HCT116 (cell line): Measurements from ENCODE around the gene CCL11. TPM values are rescaled to one million over a fixed set of nuclear protein-coding genes. Genes with fewer than 3 reads are reported as not detected.

Source experiments
- ATAC-seq: fragments of 200-7000 bp; cut with Tn5 transposase; 2 replicates; pipeline ENCODE4 v1.9.1; 2020; ENCODE audit warnings: mild to moderate bottlenecking, moderate library complexity
- BruUV-seq: library from RNA; stranded (reverse); fragments of 400-500 nt; replicated peaks from 2 replicates; lab custom pipeline; 2021; lab: Mats Ljungman, UMichigan
- CTCF ChIA-PET: fragments of 300-600 bp; sonication (Branson Sonifier 250); formaldehyde crosslinking; loops from one replicate; lab custom pipeline; 2021; ENCODE audit warnings: antibody characterized with exemption; lab: Charles Lee
- POLR2A ChIA-PET: fragments of 300-600, 350-600 bp; sonication (Branson Sonifier 250); formaldehyde crosslinking; loops from one replicate; lab custom pipeline; 2021; ENCODE audit warnings: antibody characterized with exemption; lab: Charles Lee
- RAD21 ChIA-PET, 2 experiments: fragments of 300-600 bp; sonication (Branson Sonifier 250); formaldehyde crosslinking; loops; one replicate each; lab custom pipeline; 2023; ENCODE audit warnings: low total read pairs in 2 of 2; ENCODE audit not compliant: uncharacterized antibody in 2 of 2, unreplicated experiment in 2 of 2, low non-redundant PET in 1 of 2; lab: Charles Lee
- DNase-seq: peaks from one replicate; pipeline ENCODE4 v3.0.0-alpha.2; 2010; ENCODE audit warnings: low read depth, low spot score
- H2AFZ ChIP-seq: fragments of 200-600 bp; shearing (Covaris generic), sonication (generic); 2 replicates; pipeline ENCODE4 v1.6.1; 2017; ENCODE audit warnings: low read depth, mixed run types, mixed read lengths, antibody characterized with exemption, low read length; ENCODE audit not compliant: poor library complexity, severe bottlenecking
- H3K27ac ChIP-seq: 2 replicates; pipeline ENCODE4 v1.5.1; 2012; ENCODE audit warnings: low read depth, low read length
- H3K27me3 ChIP-seq: fragments of 200-600 bp; sonication (generic); 2 replicates; pipeline ENCODE4 v1.6.1; 2016; ENCODE audit warnings: mixed run types, low read length, mixed read lengths; ENCODE audit not compliant: insufficient read depth
- H3K36me3 ChIP-seq, 2 experiments: fragments of 200-500 bp in 1 of 2; fragments of 200-600 bp in 1 of 2; sonication (Bioruptor generic) in 1 of 2; sonication (generic) in 1 of 2; 2 replicates each; pipeline versions ENCODE4 v1.5.1 to v1.6.1; 2014 to 2016; ENCODE audit warnings: low read length in 2 of 2, inconsistent platforms in 1 of 2, mixed read lengths in 1 of 2, mixed run types in 1 of 2; ENCODE audit not compliant: insufficient read depth in 2 of 2, control insufficient read depth in 1 of 2
- H3K4me1 ChIP-seq, 2 experiments: fragments of 200-600 bp in 1 of 2; sonication (generic) in 1 of 2; 2 replicates each; pipeline versions ENCODE4 v1.5.1 to v1.6.1; 2012 to 2017; ENCODE audit warnings: low read length in 2 of 2, inconsistent platforms in 1 of 2, mild to moderate bottlenecking in 1 of 2, mixed read lengths in 1 of 2, mixed run types in 1 of 2, moderate library complexity in 1 of 2; ENCODE audit not compliant: insufficient read depth in 2 of 2, control insufficient read depth in 1 of 2
- H3K4me2 ChIP-seq: fragments of 200-600 bp; sonication (generic); 2 replicates; pipeline ENCODE4 v1.6.1; 2017; ENCODE audit warnings: mixed run types, low read length, mixed read lengths
- H3K4me3 ChIP-seq, 2 experiments: fragments of 200-600 bp in 1 of 2; sonication (generic) in 1 of 2; replicated peaks in 1 of 2; 2 replicates each; pipeline ENCODE4 v1.5.1; 2011 to 2016; ENCODE audit warnings: low read length in 2 of 2, control low read depth in 1 of 2, low read depth in 1 of 2, mild to moderate bottlenecking in 1 of 2, mixed read lengths in 1 of 2, mixed run types in 1 of 2
- H3K79me2 ChIP-seq: fragments of 200-600 bp; sonication (generic); 2 replicates; pipeline ENCODE4 v1.6.1; 2017; ENCODE audit warnings: mild to moderate bottlenecking, mixed run types, low read length, moderate library complexity, mixed read lengths; ENCODE audit not compliant: insufficient read depth
- H3K9ac ChIP-seq: fragments of 200-600 bp; sonication (generic); 2 replicates; pipeline ENCODE4 v1.6.1; 2016; ENCODE audit warnings: low read length, mixed read lengths
- H3K9me2 ChIP-seq: fragments of 200-600 bp; sonication (generic), shearing (Covaris generic); 2 replicates; pipeline ENCODE4 v1.6.1; 2017; ENCODE audit warnings: mixed run types, mild to moderate bottlenecking, moderate library complexity; ENCODE audit not compliant: insufficient read depth
- H3K9me3 ChIP-seq, 2 experiments: fragments of 200-500 bp in 1 of 2; fragments of 200-600 bp in 1 of 2; sonication (Bioruptor generic) in 1 of 2; sonication (generic) in 1 of 2; 2 replicates each; pipeline ENCODE4 v1.6.1; 2014 to 2017; ENCODE audit warnings: low read length in 2 of 2, mixed read lengths in 2 of 2, inconsistent platforms in 1 of 2, low read depth in 1 of 2, mild to moderate bottlenecking in 1 of 2, mixed run types in 1 of 2, moderate library complexity in 1 of 2; ENCODE audit not compliant: control insufficient read depth in 1 of 2, insufficient read depth in 1 of 2
- H4K20me1 ChIP-seq: fragments of 200-600 bp; sonication (generic), shearing (Covaris generic); 2 replicates; pipeline ENCODE4 v1.6.1; 2017; ENCODE audit warnings: mixed run types, mild to moderate bottlenecking, moderate library complexity; ENCODE audit not compliant: insufficient read depth
- ATF3 ChIP-seq: IDR thresholded peaks from 2 replicates; pipeline ENCODE4 v1.6.1; 2012
- CBX3 ChIP-seq: IDR thresholded peaks from 2 replicates; pipeline ENCODE4 v1.6.1; 2012; ENCODE audit warnings: low read depth
- EGR1 ChIP-seq: IDR thresholded peaks from 2 replicates; pipeline ENCODE4 v1.6.1; 2012; ENCODE audit warnings: low read depth
- ELF1 ChIP-seq: IDR thresholded peaks from 2 replicates; pipeline ENCODE4 v1.6.1; 2012; ENCODE audit warnings: low read depth, borderline replicate concordance
- EZH2 ChIP-seq: fragments of 200-600 bp; sonication (generic); IDR thresholded peaks from 2 replicates; pipeline ENCODE4 v1.6.1; 2017; ENCODE audit warnings: antibody characterized with exemption, mixed run types
- EZH2phosphoT487 ChIP-seq: fragments of 200-600 bp; IDR thresholded peaks from 2 replicates; pipeline ENCODE4 v1.6.1; 2018; ENCODE audit warnings: antibody characterized with exemption, borderline replicate concordance
- FOSL1 ChIP-seq: IDR thresholded peaks from 2 replicates; pipeline ENCODE4 v1.6.1; 2012; ENCODE audit warnings: low read depth
- POLR2A ChIP-seq: IDR thresholded peaks from 2 replicates; pipeline ENCODE4 v1.7.0; 2011; ENCODE audit warnings: borderline replicate concordance; ENCODE audit not compliant: insufficient read depth, insufficient read length; ENCODE audit errors: extremely low read depth
- RAD21 ChIP-seq: IDR thresholded peaks from 2 replicates; pipeline ENCODE4 v1.6.1; 2012; ENCODE audit warnings: low read depth, mild to moderate bottlenecking
- REST ChIP-seq: IDR thresholded peaks from 2 replicates; pipeline ENCODE4 v1.6.1; 2012; ENCODE audit warnings: low read depth
- SIN3A ChIP-seq: IDR thresholded peaks from 2 replicates; pipeline ENCODE4 v1.6.1; 2012; ENCODE audit warnings: low read depth
- SP1 ChIP-seq: IDR thresholded peaks from 2 replicates; pipeline ENCODE4 v1.6.1; 2012; ENCODE audit warnings: low read depth
- TCF7L2 ChIP-seq: IDR thresholded peaks from 2 replicates; pipeline ENCODE4 v1.7.0; 2011; ENCODE audit warnings: borderline replicate concordance, inconsistent platforms; ENCODE audit not compliant: insufficient read depth, insufficient read length; ENCODE audit errors: extremely low read depth
- ZFX ChIP-seq: fragments of 450-650 bp; IDR thresholded peaks from 2 replicates; pipeline ENCODE4 v1.6.1; 2017
- ZNF274 ChIP-seq: fragments of 200-500 bp; sonication (Bioruptor generic); IDR thresholded peaks from 2 replicates; pipeline ENCODE4 v1.6.1; 2014; ENCODE audit warnings: mild to moderate bottlenecking, low read depth, low read length, inconsistent platforms
- intact Hi-C: fragments of 100-400 bp; cut with micrococcal nuclease; formaldehyde crosslinking; loops from 2 replicates; pipeline ENCODE4 v1.10.0; 2022
- total RNA-seq: library from RNA; stranded (reverse); gene quantifications from one replicate; pipeline ENCODE4 v1.2.1, GENCODE V29; 2021; ENCODE audit not compliant: unreplicated experiment

The CCL11 gene
- total RNA-seq, 1 experiment from 2014 or later, result not detected

GRCh38 chr17:34252444-34253138 is 33.0 kb upstream of the CCL11 start:
- H3K4me3 ChIP-seq, result no peak overlapping the region
- intact Hi-C loops, result no loop called here
- ChIA-PET CTCF (no interaction called here), RAD21 (no interaction called here), POLR2A (no interaction called here)
- BruUV-seq, result no TSS peak
- no peaks in the 10 kb centered on the region; the same call in 1 of the 2 replicates for H3K27me3 ChIP-seq
- H3K4me1 ChIP-seq, result no peaks in the 10 kb centered on the region
- H3K79me2 ChIP-seq, result no peaks in the 10 kb centered on the region
- H3K9me3 ChIP-seq, result no peaks in the 10 kb centered on the region
- H2AFZ ChIP-seq, result no peak overlapping the region
- no peak overlapping the region for H3K27ac ChIP-seq
- DNase-seq, result no peak
- H3K4me2 ChIP-seq, result no peak overlapping the region
- no peaks in the 10 kb centered on the region for H3K36me3 ChIP-seq
- no peaks in the 10 kb centered on the region for H4K20me1 ChIP-seq
- TF ChIP-seq EZH2 (no peak), ZNF274 (no peak), EGR1 (no peak), SIN3A (no peak), RAD21 (no peak), ELF1 (no peak), TCF7L2 (no peak), CBX3 (no peak), REST (no peak), EZH2phosphoT487 (no peak), SP1 (no peak), POLR2A (no peak), ZFX (no peak), FOSL1 (no peak), ATF3 (no peak)
- no peak overlapping the region for H3K9ac ChIP-seq
- H3K9me2 ChIP-seq, result no peaks in the 10 kb centered on the region
- ATAC-seq, result no peak
